GM18909 (cell line): ENCODE results near the gene FRMD4A.
"Not testable (repeated sequence)": the region's sequence is repeated elsewhere in the genome, so short reads cannot be mapped to it uniquely, and the experiment has no call there.

Source experiments
- ATAC-seq: cut with Tn5 transposase; IDR thresholded peaks from one replicate; pipeline ENCODE4 v1.9.1; 2021; ENCODE audit warnings: mild to moderate bottlenecking; ENCODE audit not compliant: unreplicated experiment, poor library complexity

FRMD4A gene

DNA sequence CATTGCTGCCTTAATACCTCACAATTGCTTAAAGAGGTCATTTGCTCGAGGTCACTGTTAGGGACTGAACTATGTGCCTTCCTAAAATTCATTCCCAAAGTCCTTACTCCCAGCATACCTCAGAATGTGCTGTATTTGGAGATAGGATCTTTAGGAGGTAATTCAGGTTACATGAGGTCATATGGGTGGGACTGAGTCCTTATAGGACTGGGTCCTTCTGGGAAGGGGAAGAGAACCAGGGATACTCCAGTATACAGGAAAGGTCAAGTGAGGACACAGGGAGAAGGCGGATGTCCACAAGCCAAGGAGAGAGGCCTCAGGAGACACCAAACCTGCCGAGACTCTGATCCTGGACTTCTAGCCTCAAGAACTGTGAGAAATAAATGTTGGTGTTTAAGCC, 490.7 kb downstream of the FRMD4A start:
- no peak for ATAC-seq

DNA sequence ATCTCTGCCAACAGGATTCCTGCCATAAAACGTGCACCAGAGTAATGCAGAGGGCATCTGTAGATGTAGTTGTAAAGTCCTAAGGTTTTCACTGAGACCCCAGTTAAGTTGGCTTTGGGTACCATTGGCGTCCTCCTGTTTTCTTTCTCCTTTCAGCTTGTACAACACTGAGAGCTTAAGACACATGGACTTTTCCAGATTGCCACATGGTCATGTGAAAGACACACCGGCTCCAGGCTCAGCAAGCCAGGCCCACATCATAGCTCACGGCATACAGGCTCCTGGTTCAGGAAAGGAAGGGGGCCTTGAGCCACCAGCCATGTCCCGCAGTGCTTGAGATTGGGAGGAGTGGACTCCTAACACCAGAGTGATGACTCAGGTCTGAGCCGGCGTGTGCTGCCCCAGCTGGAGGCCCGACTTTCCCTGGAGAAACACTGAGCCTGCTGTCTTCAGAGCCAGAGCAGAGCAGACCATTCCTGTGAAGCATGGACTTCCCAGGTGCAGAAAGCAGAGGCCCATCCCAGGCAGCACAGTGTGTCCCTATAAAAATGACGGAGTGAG, 491.2 kb downstream of the FRMD4A start:
- no peak for ATAC-seq

GRCh38 chr10:13839030-13839429, 491.7 kb downstream of the FRMD4A start:
- ATAC-seq = no peak

- ATAC-seq = no peak
These were observed 492.8 kb downstream of the FRMD4A start for GRCh38 chr10:13837966-13838365.

DNA sequence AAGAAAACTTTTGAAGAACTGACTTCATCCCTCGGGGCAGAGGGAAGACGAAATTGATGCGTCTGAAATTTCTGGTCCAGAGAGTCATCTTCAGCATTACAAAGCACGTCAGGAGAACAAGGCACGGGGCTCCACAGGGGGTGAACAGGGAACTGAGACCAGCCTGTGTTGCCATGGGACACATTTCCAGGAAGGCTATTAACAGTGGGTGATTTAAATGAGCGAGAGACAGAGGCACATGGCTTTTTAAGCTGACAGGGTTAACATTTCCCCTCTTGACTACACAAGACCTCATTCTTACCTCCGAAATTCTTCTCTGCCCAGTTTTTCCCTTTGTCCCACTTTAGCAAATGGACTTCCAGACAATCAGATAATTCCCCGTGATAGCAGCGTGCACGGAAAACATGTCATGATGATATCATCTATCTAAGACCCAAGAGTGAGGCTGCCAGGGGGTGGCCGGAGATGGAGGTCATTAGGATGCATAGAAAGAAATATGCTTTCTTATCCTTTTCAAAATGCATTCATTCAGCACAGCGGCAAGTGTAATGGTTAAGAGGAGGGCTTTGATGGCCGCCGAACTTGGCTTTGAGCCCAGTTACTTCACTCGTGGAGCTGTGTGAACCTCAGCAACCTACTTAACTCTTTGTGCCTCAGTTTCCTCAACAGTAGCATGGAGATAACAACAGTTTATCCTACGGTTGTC, 496.0 kb downstream of the FRMD4A start:
- no peak for ATAC-seq

DNA sequence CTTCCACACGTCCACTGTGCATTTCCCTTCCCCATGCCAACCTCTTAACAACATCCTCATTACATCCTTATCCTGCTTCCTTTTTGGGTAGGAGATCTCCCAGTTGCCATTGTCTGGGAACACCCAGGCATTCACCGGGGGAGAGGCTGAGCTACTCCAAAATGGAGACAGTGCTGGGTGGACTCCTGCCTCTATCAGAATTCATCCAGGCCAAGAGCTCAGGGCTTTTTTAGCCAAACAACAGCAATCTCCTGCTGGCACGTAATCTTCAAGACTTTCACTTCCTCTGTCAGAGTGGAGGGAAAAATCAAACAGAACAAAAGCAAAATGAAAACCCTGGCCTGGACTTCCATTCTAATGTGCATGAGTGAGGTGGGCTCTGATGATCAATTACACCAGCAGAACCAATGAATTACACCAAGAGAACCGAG, 499.0 kb downstream of the FRMD4A start:
- ATAC-seq = peak; percentile 66

DNA sequence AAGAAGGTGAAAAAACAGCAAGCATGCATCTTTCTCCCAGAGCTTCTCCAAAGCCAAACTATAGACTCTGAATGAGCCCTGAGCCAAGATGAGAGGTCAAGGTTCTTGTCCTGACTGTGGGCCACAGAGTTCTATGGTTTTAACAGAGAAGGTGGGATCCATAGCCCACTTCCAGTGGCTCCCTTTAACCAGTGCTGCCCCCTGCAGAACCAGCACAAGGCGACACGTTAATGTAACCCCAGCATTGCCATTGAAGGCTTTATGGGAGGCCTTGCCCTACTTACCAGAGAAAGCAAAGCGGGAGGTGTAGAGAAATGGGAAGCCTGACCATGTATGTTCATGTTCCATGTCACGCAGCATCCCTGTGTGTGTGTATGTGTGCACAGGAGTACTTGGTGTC, 500.3 kb downstream of the FRMD4A start:
- ATAC-seq = no peak

DNA sequence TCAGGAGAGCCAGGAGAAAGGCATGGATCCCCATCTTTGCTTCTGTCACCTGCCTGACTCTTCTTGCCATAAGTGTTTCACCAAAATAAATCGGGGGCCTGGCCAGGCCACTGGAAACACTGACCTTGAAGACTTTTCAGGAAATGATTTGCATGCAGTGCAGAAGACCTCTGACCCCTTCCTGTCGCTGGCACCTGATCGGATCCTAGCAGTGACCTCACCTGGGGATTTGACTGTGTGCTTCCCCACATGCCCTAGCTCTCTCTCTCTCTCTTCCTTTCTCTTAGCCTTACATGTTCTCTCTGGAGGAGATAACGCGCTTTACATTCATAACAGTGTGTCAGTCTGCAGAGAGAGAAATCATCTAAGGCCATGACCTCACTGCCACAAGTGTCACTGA, 500.9 kb downstream of the FRMD4A start:
- ATAC-seq = no peak

DNA sequence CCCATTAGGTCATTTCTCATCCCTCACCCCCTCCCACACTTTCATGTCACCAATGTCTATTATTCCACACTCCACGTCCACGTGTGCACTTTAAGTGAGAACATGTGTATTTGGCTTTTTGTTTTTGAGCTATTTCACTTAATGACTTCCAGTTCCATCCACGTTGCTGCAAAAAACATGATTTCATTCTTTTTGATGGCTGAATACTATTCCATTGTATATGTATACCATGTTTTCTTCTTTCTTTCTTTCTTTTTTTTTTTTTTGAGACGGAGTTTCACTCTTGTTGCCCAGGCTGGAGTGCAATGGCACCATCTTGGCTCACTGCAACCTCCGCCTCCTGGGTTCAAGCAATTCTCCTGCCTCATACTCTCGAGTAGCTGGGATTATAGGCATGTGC, 502.4 kb downstream of the FRMD4A start:
- ATAC-seq = not testable (repeated sequence)

DNA sequence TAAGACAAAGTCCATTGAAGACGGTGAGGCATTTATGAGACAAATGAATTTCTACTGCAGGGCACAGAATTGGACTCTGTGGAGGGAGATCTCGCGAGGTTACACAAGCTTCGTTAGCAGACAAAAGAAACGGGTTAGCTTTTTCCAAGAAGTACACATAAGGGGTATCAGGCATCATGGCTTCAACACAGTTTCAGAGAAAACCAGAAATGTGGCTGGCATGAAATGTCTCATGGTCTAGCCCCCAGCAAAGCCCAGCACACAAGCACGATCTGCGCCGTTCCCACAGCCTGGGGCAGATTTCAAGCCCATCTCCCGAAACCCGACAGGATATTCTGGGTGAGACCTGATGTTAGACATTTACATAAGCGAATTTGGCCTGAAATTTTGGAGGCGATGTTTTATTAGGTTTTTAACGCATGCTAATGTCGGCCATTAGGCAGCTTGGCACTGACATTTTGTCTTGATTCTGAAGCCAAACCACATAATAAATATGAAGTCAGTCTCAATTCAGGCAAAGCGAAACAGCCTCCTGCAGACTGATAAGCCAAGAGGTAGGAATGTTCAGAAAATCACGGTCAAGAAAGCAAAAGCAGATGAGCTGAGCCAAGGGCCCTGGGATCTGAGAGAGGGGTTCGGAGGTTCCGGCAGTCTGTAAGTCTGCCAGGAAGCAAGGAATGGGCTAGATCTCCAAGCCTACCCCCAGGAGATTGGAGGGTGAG, 503.5 kb downstream of the FRMD4A start:
- ATAC-seq = no peak

- ATAC-seq = no peak
These were observed 506.9 kb downstream of the FRMD4A start for GRCh38 chr10:13823709-13824405.

- no peak for ATAC-seq
These were observed 507.5 kb downstream of the FRMD4A start for GRCh38 chr10:13823096-13823708.

DNA sequence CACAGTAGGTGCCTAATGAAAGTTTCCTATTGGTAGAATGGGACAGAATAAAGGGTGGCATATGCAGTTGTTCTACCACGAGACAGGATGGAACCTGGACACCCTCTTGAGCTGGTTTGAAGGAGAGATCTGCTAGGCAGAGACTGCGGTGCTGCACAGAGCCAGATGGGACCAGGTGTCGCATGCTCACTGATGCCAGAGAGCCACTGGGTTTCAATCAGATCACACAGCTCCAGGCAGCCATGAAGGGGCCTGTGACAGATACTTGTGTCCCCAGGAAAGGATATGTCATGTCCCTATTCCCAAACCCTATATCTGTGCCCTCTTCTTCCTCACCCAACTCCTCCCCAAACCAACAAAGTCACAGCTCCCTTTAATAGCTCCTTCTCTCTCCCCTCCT, 508.2 kb downstream of the FRMD4A start:
- no peak for ATAC-seq

DNA sequence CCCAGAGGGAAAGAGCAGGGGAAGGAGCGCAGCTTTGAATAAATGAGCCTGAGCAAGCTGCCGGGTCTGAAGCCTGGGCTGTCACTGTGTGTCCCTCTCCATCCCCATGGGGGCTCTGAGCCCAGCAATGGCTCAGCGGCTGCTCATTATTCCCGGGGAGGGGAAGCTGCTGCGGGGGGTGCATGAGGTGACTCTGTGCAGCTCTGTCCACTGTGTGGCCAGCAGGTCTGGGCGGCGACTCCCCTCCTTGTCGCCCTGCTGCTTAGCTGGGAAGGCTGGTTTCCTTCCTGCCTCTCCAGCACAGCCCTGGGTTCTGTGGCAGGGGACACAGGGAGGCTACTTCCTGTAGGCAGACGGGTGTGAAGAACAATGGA, 509.8 kb downstream of the FRMD4A start:
- ATAC-seq = no peak

DNA sequence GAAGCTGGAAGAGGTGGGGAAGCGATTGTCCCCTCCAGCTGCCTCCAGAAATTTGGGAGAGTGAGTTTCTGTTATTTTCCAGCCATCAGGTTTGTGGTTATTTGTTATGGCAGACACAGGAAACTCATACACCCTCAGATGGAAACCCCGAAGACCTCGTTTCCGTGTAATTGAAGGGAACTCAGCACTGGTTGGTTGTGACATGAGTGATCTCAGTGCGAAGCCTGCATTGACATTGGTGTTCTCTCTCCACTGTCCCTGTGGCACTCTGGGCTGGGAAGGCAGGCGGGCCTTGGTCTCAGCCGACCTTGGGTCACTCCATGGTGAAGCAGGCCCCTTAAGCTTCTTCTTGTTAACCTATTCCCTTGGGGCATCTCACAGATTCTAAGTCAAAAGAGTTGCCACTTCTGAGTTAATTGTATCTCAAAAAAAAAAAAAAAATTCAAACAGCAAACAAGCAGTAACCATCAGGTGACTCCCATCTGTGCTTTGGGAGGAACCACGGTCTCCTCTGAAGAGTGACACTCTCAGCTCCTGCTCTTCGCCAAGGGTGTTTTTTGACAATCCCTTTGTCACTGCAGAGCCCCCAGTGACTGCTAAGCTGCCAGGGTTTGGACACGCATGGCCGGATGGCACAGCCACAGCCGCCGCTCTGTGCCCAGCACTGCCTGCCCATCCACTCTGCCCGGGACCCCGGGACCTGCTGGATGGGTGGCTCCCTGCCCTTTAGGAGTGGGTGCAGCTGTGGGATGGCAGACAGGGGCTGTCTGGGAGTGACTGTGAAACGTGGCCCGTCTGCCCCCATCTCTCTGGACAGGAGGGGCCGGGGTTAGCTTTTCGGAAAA, 510.4 kb downstream of the FRMD4A start:
- no peak for ATAC-seq

- ATAC-seq = no peak
These were observed 514.4 kb downstream of the FRMD4A start for GRCh38 chr10:13816195-13816925.

GRCh38 chr10:13815756-13816155, 515.0 kb downstream of the FRMD4A start:
- no peak for ATAC-seq

DNA sequence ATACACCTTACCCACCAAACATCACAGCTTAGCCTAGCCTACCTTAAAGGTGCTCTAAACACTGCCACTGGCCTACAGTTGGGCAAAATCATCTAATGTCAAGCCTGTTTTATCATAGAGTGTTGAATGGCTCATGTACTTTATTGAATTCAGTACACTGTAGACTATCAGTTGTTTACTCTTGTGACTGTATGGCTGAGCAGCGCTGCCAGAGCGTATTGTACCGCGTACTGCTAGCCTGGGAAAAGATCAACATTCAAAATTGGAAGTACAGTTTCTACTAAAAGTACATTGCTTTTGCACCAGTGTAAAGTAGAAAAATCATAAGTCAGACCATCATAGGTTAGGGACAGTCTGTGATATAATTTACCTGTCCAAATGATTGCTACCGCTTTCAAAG, 517.2 kb downstream of the FRMD4A start:
- ATAC-seq = no peak

- no peak for ATAC-seq
These were observed 517.9 kb downstream of the FRMD4A start for GRCh38 chr10:13812804-13813203.
